GM10266 (cell line): ENCODE data around the gene FCHSD2.

ENCODE experiments used
- DNase-seq: peaks from one replicate; pipeline ENCODE4 v3.0.0; 2012; ENCODE audit errors: extremely low spot score
- CTCF ChIP-seq: IDR thresholded peaks from 2 replicates; pipeline ENCODE4 v1.5.1; 2012; ENCODE audit warnings: mild to moderate bottlenecking, low read depth; ENCODE audit not compliant: control insufficient read depth, insufficient read depth; ENCODE audit errors: missing control alignments

The FCHSD2 gene

GRCh38 chr11:72927380-72927779 lies 214.7 kb downstream of the FCHSD2 start:
- no peak for TF ChIP-seq CTCF
- no peak for DNase-seq

GRCh38 chr11:72926076-72926475 lies 216.0 kb downstream of the FCHSD2 start:
- TF ChIP-seq CTCF: no peak
- DNase-seq: no peak

- TF ChIP-seq CTCF: no peak
- DNase-seq: no peak
Observed at GRCh38 chr11:72925656-72926055, 216.5 kb downstream of the FCHSD2 start.

- TF ChIP-seq CTCF: peak; percentile 52
- peak; percentile 19 for DNase-seq
Observed at GRCh38 chr11:72924568-72925190, 217.4 kb downstream of the FCHSD2 start.

- TF ChIP-seq CTCF: no peak
- DNase-seq: no peak
Observed at GRCh38 chr11:72921028-72921716, 220.9 kb downstream of the FCHSD2 start.

- TF ChIP-seq CTCF: no peak
- DNase-seq: no peak
Observed at GRCh38 chr11:72920001-72920400, 222.1 kb downstream of the FCHSD2 start.

GRCh38 chr11:72918851-72919250 lies 223.3 kb downstream of the FCHSD2 start:
- no peak for DNase-seq
- TF ChIP-seq CTCF: no peak
